ENCODE measurements around the gene ASCL5. TPM values are rescaled to one million over a fixed set of nuclear protein-coding genes. Genes with fewer than 3 reads are reported as not detected.

ASCL5 gene
- total RNA-seq, 1 donor from 2014 or later = not detected

GRCh38 chr1:201076092-201076491 lies 50.9 kb downstream of the ASCL5 start:
- H3K9me3 Mint-ChIP-seq (ENCODE audit: low read depth) = no peaks in the 10 kb centered on the region
- H3K27ac Mint-ChIP-seq (ENCODE audit: unreplicated experiment) = no peak overlapping the region
- no peak for DNase-seq (ENCODE audit: low spot score)
- peaks cover 9% of the 10 kb centered on the region for H3K27me3 Mint-ChIP-seq (ENCODE audit: low read depth)
- no peak overlapping the region for H3K4me3 Mint-ChIP-seq (ENCODE audit: unreplicated experiment)
- no peak for TF ChIP-seq CTCF (IDR thresholded peaks at IDR 0.05)
- no peaks in the 10 kb centered on the region for H3K36me3 Mint-ChIP-seq (ENCODE audit: low read depth)
- H3K4me1 Mint-ChIP-seq (ENCODE audit: low read depth) = peaks cover 4% of the 10 kb centered on the region

- Mint-ChIP-seq H3K4me1 (ENCODE audit: low read depth) (peaks cover 4% of the 10 kb centered on the region), H3K9me3 (ENCODE audit: low read depth) (no peaks in the 10 kb centered on the region), H3K36me3 (ENCODE audit: low read depth) (no peaks in the 10 kb centered on the region), H3K27ac (ENCODE audit: unreplicated experiment) (no peak overlapping the region), H3K4me3 (ENCODE audit: unreplicated experiment) (no peak overlapping the region), H3K27me3 (ENCODE audit: low read depth) (peaks cover 16% of the 10 kb centered on the region)
- DNase-seq (ENCODE audit: low spot score) = no peak
- no peak for TF ChIP-seq CTCF (IDR thresholded peaks at IDR 0.05)
Measured at GRCh38 chr1:201074018-201074417, 53.0 kb downstream of the ASCL5 start.

- peaks cover 18% of the 10 kb centered on the region for H3K27me3 Mint-ChIP-seq (ENCODE audit: low read depth)
- no peaks in the 10 kb centered on the region for H3K36me3 Mint-ChIP-seq (ENCODE audit: low read depth)
- H3K4me1 Mint-ChIP-seq (ENCODE audit: low read depth) = peaks cover 4% of the 10 kb centered on the region
- TF ChIP-seq CTCF (IDR thresholded peaks at IDR 0.05) = no peak
- no peak for DNase-seq (ENCODE audit: low spot score)
- H3K27ac Mint-ChIP-seq (ENCODE audit: unreplicated experiment) = no peak overlapping the region
- no peak overlapping the region for H3K4me3 Mint-ChIP-seq (ENCODE audit: unreplicated experiment)
- no peaks in the 10 kb centered on the region for H3K9me3 Mint-ChIP-seq (ENCODE audit: low read depth)
Measured at GRCh38 chr1:201072922-201073321, 54.1 kb downstream of the ASCL5 start.

GRCh38 chr1:201072149-201072548 lies 54.8 kb downstream of the ASCL5 start:
- Mint-ChIP-seq H3K36me3 (ENCODE audit: low read depth) (no peaks in the 10 kb centered on the region), H3K27ac (ENCODE audit: unreplicated experiment) (no peak overlapping the region), H3K9me3 (ENCODE audit: low read depth) (no peaks in the 10 kb centered on the region), H3K27me3 (ENCODE audit: low read depth) (peaks cover 18% of the 10 kb centered on the region), H3K4me1 (ENCODE audit: low read depth) (peaks cover 4% of the 10 kb centered on the region), H3K4me3 (ENCODE audit: unreplicated experiment) (no peak overlapping the region)
- no peak for DNase-seq (ENCODE audit: low spot score)
- no peak for TF ChIP-seq CTCF (IDR thresholded peaks at IDR 0.05)

- Mint-ChIP-seq H3K9me3 (ENCODE audit: low read depth) (no peaks in the 10 kb centered on the region), H3K4me3 (ENCODE audit: unreplicated experiment) (no peak overlapping the region), H3K36me3 (ENCODE audit: low read depth) (no peaks in the 10 kb centered on the region), H3K27me3 (ENCODE audit: low read depth) (peaks cover 18% of the 10 kb centered on the region), H3K4me1 (ENCODE audit: low read depth) (peaks cover 4% of the 10 kb centered on the region), H3K27ac (ENCODE audit: unreplicated experiment) (no peak overlapping the region)
- TF ChIP-seq CTCF (IDR thresholded peaks at IDR 0.05) = no peak
- no peak for DNase-seq (ENCODE audit: low spot score)
Measured at GRCh38 chr1:201069636-201070035, 57.3 kb downstream of the ASCL5 start.
